Measurements from ENCODE around the gene DOCK9.

Gene DOCK9

GRCh38 chr13:99003186-99003585 is 25.3 kb upstream of the DOCK9 start:
- TF ChIP-seq NFIC (IDR thresholded peaks at IDR 0.05) = no peak
- no peak for TF ChIP-seq YY1 (IDR thresholded peaks at IDR 0.05; ENCODE audit: low read depth)

- no peak for TF ChIP-seq RAD21 (IDR thresholded peaks at IDR 0.05; ENCODE audit: low read depth)
- no peak for TF ChIP-seq MAX (IDR thresholded peaks at IDR 0.05)
- no peak for TF ChIP-seq REST (IDR thresholded peaks at IDR 0.05; ENCODE audit: low read depth)
- no peak for TF ChIP-seq EGR1 (IDR thresholded peaks at IDR 0.05)
- TF ChIP-seq CREB1 (IDR thresholded peaks at IDR 0.05; ENCODE audit: low read depth) = no peak
- TF ChIP-seq NFIC (IDR thresholded peaks at IDR 0.05) = no peak
- no peak for TF ChIP-seq USF1 (IDR thresholded peaks at IDR 0.05)
- no peak for TF ChIP-seq ZBTB7A (IDR thresholded peaks at IDR 0.05; ENCODE audit: low read depth)
- no peak for TF ChIP-seq FOXM1 (IDR thresholded peaks at IDR 0.05; ENCODE audit: borderline replicate concordance, low read depth)
- no peak for TF ChIP-seq EP300 (IDR thresholded peaks at IDR 0.05; ENCODE audit: borderline replicate concordance)
- TF ChIP-seq YY1 (IDR thresholded peaks at IDR 0.05; ENCODE audit: low read depth) = no peak
- TF ChIP-seq CEBPB (IDR thresholded peaks at IDR 0.05) = no peak
- TF ChIP-seq TEAD4 (IDR thresholded peaks at IDR 0.05) = no peak
- no peak for TF ChIP-seq TAF1 (IDR thresholded peaks at IDR 0.05; ENCODE audit: low read depth)
- TF ChIP-seq TCF12 (IDR thresholded peaks at IDR 0.05; ENCODE audit: low read depth) = no peak
These were observed 24.4 kb upstream of the DOCK9 start for GRCh38 chr13:99002172-99002710.

GRCh38 chr13:99000137-99000536 is 22.3 kb upstream of the DOCK9 start:
- no peak for TF ChIP-seq TAF1 (IDR thresholded peaks at IDR 0.05; ENCODE audit: low read depth)

GRCh38 chr13:98999639-98999952 is 21.7 kb upstream of the DOCK9 start:
- TF ChIP-seq NFIC (IDR thresholded peaks at IDR 0.05) (no peak), CREB1 (IDR thresholded peaks at IDR 0.05; ENCODE audit: low read depth) (no peak), ZBTB7A (IDR thresholded peaks at IDR 0.05; ENCODE audit: low read depth) (no peak), FOXM1 (IDR thresholded peaks at IDR 0.05; ENCODE audit: borderline replicate concordance, low read depth) (no peak), CEBPB (IDR thresholded peaks at IDR 0.05) (no peak), EGR1 (IDR thresholded peaks at IDR 0.05) (no peak), EP300 (IDR thresholded peaks at IDR 0.05; ENCODE audit: borderline replicate concordance) (no peak), USF1 (IDR thresholded peaks at IDR 0.05) (no peak), TEAD4 (IDR thresholded peaks at IDR 0.05) (no peak), MAX (IDR thresholded peaks at IDR 0.05) (no peak), TCF12 (IDR thresholded peaks at IDR 0.05; ENCODE audit: low read depth) (no peak), YY1 (IDR thresholded peaks at IDR 0.05; ENCODE audit: low read depth) (no peak), TAF1 (IDR thresholded peaks at IDR 0.05; ENCODE audit: low read depth) (no peak), REST (IDR thresholded peaks at IDR 0.05; ENCODE audit: low read depth) (no peak), RAD21 (IDR thresholded peaks at IDR 0.05; ENCODE audit: low read depth) (no peak)

GRCh38 chr13:98998831-98999638 is 21.2 kb upstream of the DOCK9 start:
- no peak for TF ChIP-seq RAD21 (IDR thresholded peaks at IDR 0.05; ENCODE audit: low read depth)
- TF ChIP-seq YY1 (IDR thresholded peaks at IDR 0.05; ENCODE audit: low read depth) = no peak
- TF ChIP-seq CEBPB (IDR thresholded peaks at IDR 0.05) = no peak
- TF ChIP-seq ZBTB7A (IDR thresholded peaks at IDR 0.05; ENCODE audit: low read depth) = no peak
- TF ChIP-seq EP300 (IDR thresholded peaks at IDR 0.05; ENCODE audit: borderline replicate concordance) = no peak
- TF ChIP-seq USF1 (IDR thresholded peaks at IDR 0.05) = no peak
- TF ChIP-seq MAX (IDR thresholded peaks at IDR 0.05) = no peak
- no peak for TF ChIP-seq REST (IDR thresholded peaks at IDR 0.05; ENCODE audit: low read depth)
- TF ChIP-seq TEAD4 (IDR thresholded peaks at IDR 0.05) = no peak
- TF ChIP-seq TAF1 (IDR thresholded peaks at IDR 0.05; ENCODE audit: low read depth) = no peak
- no peak for TF ChIP-seq EGR1 (IDR thresholded peaks at IDR 0.05)
- no peak for TF ChIP-seq NFIC (IDR thresholded peaks at IDR 0.05)
- no peak for TF ChIP-seq FOXM1 (IDR thresholded peaks at IDR 0.05; ENCODE audit: borderline replicate concordance, low read depth)
- TF ChIP-seq TCF12 (IDR thresholded peaks at IDR 0.05; ENCODE audit: low read depth) = no peak
- no peak for TF ChIP-seq CREB1 (IDR thresholded peaks at IDR 0.05; ENCODE audit: low read depth)
